DOHH2 (cell line): ENCODE results near the gene GNG12.

Experiments used
- H3F3A ChIP-seq: fragments of 200-600 bp; sonication (generic), shearing (Covaris generic); 2 replicates; pipeline ENCODE4 v1.6.0; 2016; ENCODE audit warnings: antibody characterized with exemption, mild to moderate bottlenecking; ENCODE audit not compliant: control insufficient read depth, insufficient read depth
- H3K27ac ChIP-seq: fragments of 200-600 bp; sonication (generic); 2 replicates; pipeline ENCODE4 v1.5.1; 2014; ENCODE audit warnings: low read depth, mild to moderate bottlenecking, low read length, moderate library complexity
- H3K27me3 ChIP-seq: fragments of 200-600 bp; sonication (generic); 2 replicates; pipeline ENCODE4 v1.6.1; 2014; ENCODE audit warnings: mild to moderate bottlenecking, low read length, mixed read lengths; ENCODE audit not compliant: control insufficient read depth
- H3K36me3 ChIP-seq: fragments of 200-600 bp; sonication (generic); 2 replicates; pipeline ENCODE4 v1.6.1; 2014; ENCODE audit warnings: mild to moderate bottlenecking, low read length, moderate library complexity, mixed read lengths; ENCODE audit not compliant: control insufficient read depth
- H3K4me1 ChIP-seq: fragments of 200-600 bp; sonication (generic); 2 replicates; pipeline ENCODE4 v1.6.1; 2014; ENCODE audit warnings: mild to moderate bottlenecking, low read length, mixed read lengths; ENCODE audit not compliant: control insufficient read depth
- H3K4me2 ChIP-seq: fragments of 200-600 bp; sonication (generic); 2 replicates; pipeline ENCODE4 v1.6.0; 2014; ENCODE audit warnings: mild to moderate bottlenecking, low read length, moderate library complexity
- H3K4me3 ChIP-seq: fragments of 200-600 bp; sonication (generic); 2 replicates; pipeline ENCODE4 v1.5.1; 2014; ENCODE audit warnings: mild to moderate bottlenecking, low read length, mixed read lengths
- H3K79me2 ChIP-seq: fragments of 200-600 bp; sonication (generic); 2 replicates; pipeline ENCODE4 v1.6.1; 2014; ENCODE audit warnings: mild to moderate bottlenecking, low read length, mixed read lengths; ENCODE audit not compliant: control insufficient read depth
- H3K9me2 ChIP-seq: fragments of 200-600 bp; sonication (generic); replicated peaks from 2 replicates; pipeline ENCODE4 v1.6.1; 2014; ENCODE audit warnings: mild to moderate bottlenecking, low read length, mixed read lengths; ENCODE audit not compliant: control insufficient read depth
- H3K9me3 ChIP-seq: fragments of 200-600 bp; sonication (generic); 2 replicates; pipeline ENCODE4 v1.6.1; 2014; ENCODE audit warnings: antibody characterized with exemption, low read length, mixed read lengths; ENCODE audit not compliant: control insufficient read depth, insufficient read depth
- H4K20me1 ChIP-seq: fragments of 200-600 bp; sonication (generic); 2 replicates; pipeline ENCODE4 v1.6.0; 2014; ENCODE audit warnings: low read depth, mild to moderate bottlenecking, antibody characterized with exemption, low read length, moderate library complexity; ENCODE audit not compliant: control insufficient read depth, insufficient read depth
- CTCF ChIP-seq: fragments of 200-600 bp; sonication (generic); IDR thresholded peaks from one replicate; pipeline ENCODE4 v1.5.1; 2014; ENCODE audit warnings: antibody characterized with exemption, mild to moderate bottlenecking, low read depth, low read length; ENCODE audit not compliant: poor library complexity, severe bottlenecking
- EZH2phosphoT487 ChIP-seq: fragments of 200-600 bp; sonication (generic); IDR thresholded peaks from 2 replicates; pipeline ENCODE4 v1.6.1; 2017; ENCODE audit warnings: borderline replicate concordance, mild to moderate bottlenecking, antibody characterized with exemption, low read length, moderate library complexity, mixed read lengths

Gene GNG12

DNA sequence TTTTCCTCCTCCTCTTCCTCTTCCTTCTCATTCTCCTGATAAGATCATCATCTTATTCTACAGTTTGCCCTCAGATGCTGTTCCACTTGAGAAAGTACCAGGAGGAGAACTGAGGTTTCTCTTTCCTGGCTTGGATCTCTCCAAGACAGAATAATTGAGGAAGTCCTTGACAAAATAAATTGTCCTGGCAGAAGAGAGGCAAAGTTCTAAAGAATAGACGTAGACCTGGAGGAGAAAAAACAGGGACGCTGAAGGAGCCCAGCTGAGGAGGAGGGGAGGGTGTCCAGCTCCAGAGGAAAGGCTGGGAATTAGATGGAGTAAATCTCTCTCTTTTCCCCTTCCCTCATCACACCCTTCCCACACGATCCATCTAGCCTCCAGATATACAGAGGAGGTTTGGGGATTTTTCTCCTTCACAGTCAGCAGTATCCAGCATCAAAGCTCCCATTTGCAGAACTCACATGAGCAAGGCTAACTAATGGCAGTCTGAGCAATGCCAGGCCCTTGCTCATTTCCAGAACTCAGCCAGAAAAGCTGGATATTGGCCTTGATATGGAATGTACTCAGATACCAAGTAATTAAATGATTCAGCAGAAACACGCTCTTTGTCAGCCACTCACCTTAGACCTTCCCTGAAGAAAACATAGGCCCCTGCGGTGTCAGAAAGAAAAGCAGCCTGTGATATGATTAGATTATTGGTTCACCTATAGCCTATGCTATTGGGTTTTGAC is 5.1 kb upstream of the GNG12 start:
- no peak overlapping the region for H3K4me3 ChIP-seq
- H3K27ac ChIP-seq = no peak overlapping the region
- H3K9me3 ChIP-seq = no peaks in the 10 kb centered on the region
- H4K20me1 ChIP-seq = no peaks in the 10 kb centered on the region
- peaks cover 32% of the 10 kb centered on the region for H3K27me3 ChIP-seq
- 0 out of 2 replicates have a peak, but pooled peaks cover 3% of the 10 kb centered on the region for H3K4me1 ChIP-seq
- H3K36me3 ChIP-seq = no peaks in the 10 kb centered on the region
- no peaks in the 10 kb centered on the region for H3F3A ChIP-seq
- no peaks in the 10 kb centered on the region for H3K9me2 ChIP-seq
- no peak overlapping the region for H3K4me2 ChIP-seq
- no peak for TF ChIP-seq CTCF
- TF ChIP-seq EZH2phosphoT487 = no peak
- H3K79me2 ChIP-seq = no peaks in the 10 kb centered on the region

DNA sequence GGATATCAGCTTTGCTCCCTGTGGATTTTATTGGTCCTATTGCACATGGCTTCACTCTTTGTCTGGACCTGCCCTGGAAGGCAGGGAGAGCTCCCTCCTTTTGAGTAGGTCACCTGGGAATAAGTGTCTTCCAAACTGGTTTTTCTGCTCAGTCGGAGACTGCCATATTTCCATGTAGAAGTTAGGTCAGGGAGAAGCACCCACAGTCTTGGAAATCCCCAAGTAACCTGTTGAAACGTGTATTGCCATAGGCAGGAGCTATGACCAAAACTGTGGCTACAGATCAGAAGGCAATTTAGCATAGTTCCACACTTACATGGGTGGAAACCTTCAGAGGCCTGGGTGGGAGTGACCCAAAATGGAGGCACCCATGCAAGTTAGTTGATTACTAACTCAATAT is 3.5 kb upstream of the GNG12 start:
- TF ChIP-seq EZH2phosphoT487 (no peak), CTCF (no peak)
- Histone ChIP-seq H3K4me1 (peaks cover 13% of the 10 kb centered on the region), H3K4me2 (no peak overlapping the region), H3K9me2 (no peaks in the 10 kb centered on the region), H3K4me3 (no peak overlapping the region), H3K27me3 (peaks cover 39% of the 10 kb centered on the region), H4K20me1 (no peaks in the 10 kb centered on the region), H3F3A (no peaks in the 10 kb centered on the region), H3K27ac (no peak overlapping the region), H3K79me2 (no peaks in the 10 kb centered on the region), H3K36me3 (no peaks in the 10 kb centered on the region), H3K9me3 (no peaks in the 10 kb centered on the region)

GRCh38 chr1:67835663-67836452 is 2.6 kb upstream of the GNG12 start:
- Histone ChIP-seq H4K20me1 (no peaks in the 10 kb centered on the region), H3F3A (no peaks in the 10 kb centered on the region), H3K36me3 (no peaks in the 10 kb centered on the region), H3K4me1 (peaks cover 22% of the 10 kb centered on the region), H3K9me2 (no peaks in the 10 kb centered on the region), H3K27me3 (peaks cover 41% of the 10 kb centered on the region), H3K9me3 (no peaks in the 10 kb centered on the region), H3K4me2 (no peak overlapping the region), H3K4me3 (no peak overlapping the region), H3K27ac (no peak overlapping the region), H3K79me2 (no peaks in the 10 kb centered on the region)
- TF ChIP-seq EZH2phosphoT487 (no peak), CTCF (no peak)
